Coronary artery (tissue), 2 donors: ENCODE data around the gene CYP26A1.

Experiments
- DNase-seq: peaks from one replicate; pipeline ENCODE4 v3.0.0-alpha.2; 2017; ENCODE audit warnings: low spot score
- H3K27ac ChIP-seq, 2 donors: fragments of 200-600 bp; sonication (generic); one replicate each; pipeline ENCODE4 v1.5.1; 2016 to 2019
- H3K4me3 ChIP-seq: fragments of 200-600 bp; sonication (generic); 2 replicates; pipeline ENCODE4 v1.5.1; 2016; ENCODE audit warnings: mild to moderate bottlenecking, moderate library complexity
- TF ChIP-seq, protein P1 (sequence below): fragments of 200-600 bp; sonication (generic); IDR thresholded peaks from one replicate; pipeline ENCODE4 v1.5.1; 2019; ENCODE audit warnings: antibody characterized with exemption

Gene CYP26A1

GRCh38 chr10:93064874-93065660 is 8.6 kb upstream of the CYP26A1 start:
- peak overlapping the region; percentile 59 for H3K4me3 ChIP-seq
- DNase-seq, result no peak
- TF ChIP-seq, protein P1, sequence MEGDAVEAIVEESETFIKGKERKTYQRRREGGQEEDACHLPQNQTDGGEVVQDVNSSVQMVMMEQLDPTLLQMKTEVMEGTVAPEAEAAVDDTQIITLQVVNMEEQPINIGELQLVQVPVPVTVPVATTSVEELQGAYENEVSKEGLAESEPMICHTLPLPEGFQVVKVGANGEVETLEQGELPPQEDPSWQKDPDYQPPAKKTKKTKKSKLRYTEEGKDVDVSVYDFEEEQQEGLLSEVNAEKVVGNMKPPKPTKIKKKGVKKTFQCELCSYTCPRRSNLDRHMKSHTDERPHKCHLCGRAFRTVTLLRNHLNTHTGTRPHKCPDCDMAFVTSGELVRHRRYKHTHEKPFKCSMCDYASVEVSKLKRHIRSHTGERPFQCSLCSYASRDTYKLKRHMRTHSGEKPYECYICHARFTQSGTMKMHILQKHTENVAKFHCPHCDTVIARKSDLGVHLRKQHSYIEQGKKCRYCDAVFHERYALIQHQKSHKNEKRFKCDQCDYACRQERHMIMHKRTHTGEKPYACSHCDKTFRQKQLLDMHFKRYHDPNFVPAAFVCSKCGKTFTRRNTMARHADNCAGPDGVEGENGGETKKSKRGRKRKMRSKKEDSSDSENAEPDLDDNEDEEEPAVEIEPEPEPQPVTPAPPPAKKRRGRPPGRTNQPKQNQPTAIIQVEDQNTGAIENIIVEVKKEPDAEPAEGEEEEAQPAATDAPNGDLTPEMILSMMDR, result no peak
- H3K27ac ChIP-seq, result no peak overlapping the region

DNA sequence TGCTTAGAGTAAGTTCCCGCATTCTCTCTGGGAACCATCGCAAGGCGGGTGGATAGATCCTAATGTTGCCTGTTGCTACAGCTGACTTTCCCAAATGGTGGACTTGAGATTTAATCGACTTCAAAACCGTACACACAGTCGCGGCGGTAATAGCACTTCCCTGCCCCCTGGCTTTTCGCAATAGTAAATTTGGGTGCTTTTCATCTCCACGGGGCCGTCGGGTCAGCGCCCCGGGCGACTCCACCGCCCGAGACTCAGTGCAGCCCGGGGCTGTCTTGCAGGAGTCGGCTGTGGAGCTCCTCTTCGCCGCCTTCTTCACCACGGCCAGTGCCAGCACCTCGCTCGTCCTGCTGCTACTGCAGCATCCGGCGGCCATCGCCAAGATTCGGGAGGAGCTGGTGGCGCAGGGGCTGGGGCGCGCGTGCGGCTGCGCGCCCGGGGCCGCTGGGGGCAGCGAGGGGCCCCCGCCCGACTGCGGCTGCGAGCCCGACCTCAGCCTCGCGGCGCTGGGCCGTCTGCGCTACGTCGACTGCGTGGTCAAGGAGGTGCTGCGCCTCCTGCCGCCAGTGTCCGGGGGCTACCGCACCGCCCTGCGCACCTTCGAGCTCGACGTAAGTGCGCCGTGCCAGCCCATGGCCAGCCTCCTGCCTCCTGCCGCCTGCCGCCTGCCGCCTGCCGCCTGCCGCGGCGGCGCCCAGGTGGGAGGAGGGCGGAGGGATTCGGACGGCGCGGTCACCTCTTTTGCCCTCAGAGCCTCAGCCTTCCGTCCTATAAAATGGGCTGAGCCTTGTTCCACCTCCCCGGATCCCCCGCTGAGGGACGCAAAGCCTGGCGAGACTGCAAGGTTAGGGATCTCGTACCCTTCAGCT is 7.8 kb upstream of the CYP26A1 start:
- Histone ChIP-seq H3K4me3 (peak overlapping the region; percentile 59), H3K27ac (no peak overlapping the region)
- no peak for DNase-seq
- TF ChIP-seq, protein P1, result no peak

DNA sequence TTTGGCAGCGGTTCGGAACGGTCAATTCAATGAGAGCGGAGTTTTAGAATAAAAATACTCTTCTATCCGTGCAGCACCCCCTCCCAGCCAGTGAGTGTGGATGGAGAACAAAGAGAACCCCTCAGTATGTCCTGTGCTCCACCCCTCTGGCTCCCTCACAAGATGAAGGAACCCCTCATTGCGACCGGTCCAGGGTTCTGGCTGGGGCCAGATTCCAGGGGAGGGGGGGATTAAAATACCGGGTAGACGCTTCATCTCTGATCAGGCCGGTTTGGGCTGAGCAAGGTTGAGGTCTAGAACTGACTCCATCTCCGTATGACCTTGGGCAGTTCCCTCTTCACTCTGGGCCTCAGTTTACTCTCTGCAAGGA is 7.2 kb upstream of the CYP26A1 start:
- DNase-seq, result no peak
- Histone ChIP-seq H3K4me3 (no peak overlapping the region), H3K27ac (no peak overlapping the region)
- TF ChIP-seq, protein P1, result no peak

- TF ChIP-seq, protein P1, result no peak
- Histone ChIP-seq H3K4me3 (peak overlapping the region; percentile 61), H3K27ac (no peak overlapping the region)
- DNase-seq, result no peak
Measured at GRCh38 chr10:93067443-93068365, 6.0 kb upstream of the CYP26A1 start.

DNA sequence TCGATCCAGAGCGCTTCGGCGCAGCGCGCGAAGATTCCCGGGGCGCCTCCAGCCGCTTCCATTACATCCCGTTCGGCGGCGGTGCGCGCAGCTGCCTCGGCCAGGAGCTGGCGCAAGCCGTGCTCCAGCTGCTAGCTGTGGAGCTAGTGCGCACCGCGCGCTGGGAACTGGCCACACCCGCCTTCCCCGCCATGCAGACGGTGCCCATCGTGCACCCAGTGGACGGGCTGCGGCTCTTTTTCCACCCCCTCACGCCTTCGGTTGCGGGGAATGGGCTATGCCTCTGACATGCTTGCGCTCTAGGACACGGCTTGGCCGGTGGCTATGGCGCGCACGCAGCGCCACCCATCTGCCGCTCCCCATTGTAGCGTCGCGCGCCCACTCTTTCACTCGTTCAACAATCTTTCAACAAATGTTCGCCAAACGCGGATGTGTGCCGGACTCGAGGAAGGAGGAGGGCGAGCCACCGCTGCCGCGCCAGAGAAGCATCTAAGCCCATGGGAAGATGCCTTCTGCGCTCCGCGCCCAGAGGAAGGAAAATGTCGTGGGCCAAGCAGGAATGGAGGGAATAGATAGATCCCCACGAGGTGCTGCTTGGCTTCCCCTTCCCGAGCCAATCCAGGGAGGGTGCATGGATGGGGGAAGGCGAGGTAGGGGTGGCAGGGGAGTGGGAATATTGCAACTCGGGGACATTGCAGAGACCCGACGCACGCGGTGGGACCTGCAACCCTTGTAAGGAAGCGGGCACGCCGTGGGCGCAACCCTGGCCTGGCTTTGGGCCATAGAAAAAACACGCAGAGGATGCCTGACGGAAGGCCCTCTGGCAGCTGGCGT is 5.1 kb upstream of the CYP26A1 start:
- H3K27ac ChIP-seq, result no peak overlapping the region
- H3K4me3 ChIP-seq, result peak overlapping the region; percentile 61
- TF ChIP-seq, protein P1, result no peak
- no peak for DNase-seq

DNA sequence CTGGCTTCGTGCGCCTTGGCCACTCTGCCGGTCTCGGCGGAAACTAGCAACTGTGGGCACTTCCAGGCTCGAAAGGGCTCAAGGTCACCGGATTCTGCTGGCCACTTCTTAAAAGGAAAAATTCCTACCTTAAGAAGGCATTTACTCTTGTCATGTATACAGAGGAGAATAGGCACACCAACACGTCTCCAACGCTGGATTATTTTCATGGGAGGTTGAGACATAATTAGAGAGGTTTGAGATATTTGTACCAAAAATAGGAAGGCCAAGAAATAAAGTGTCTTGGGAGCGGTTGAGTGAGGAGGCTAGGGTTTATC is 4.5 kb upstream of the CYP26A1 start:
- Histone ChIP-seq H3K27ac (no peak overlapping the region), H3K4me3 (no peak overlapping the region)
- no peak for DNase-seq
- TF ChIP-seq, protein P1, result no peak
